Right atrium auricular region (tissue), 2 donors: ENCODE measurements around the gene UBE4B. TPM values are rescaled to one million over a fixed set of nuclear protein-coding genes. Genes with fewer than 3 reads are reported as not detected.
"Not testable (repeated sequence)": the region's sequence is repeated elsewhere in the genome, so short reads cannot be mapped to it uniquely, and the experiment has no call there.

Experiments
- DNase-seq: peaks from one replicate; pipeline ENCODE4 v3.0.0-alpha.2; 2019; ENCODE audit warnings: low spot score
- H3K27ac ChIP-seq, 2 donors: fragments of 200-600 bp; sonication (generic); 1 replicate in 1 of 2; 2 replicates in 1 of 2; pipeline ENCODE4 v1.5.1; 2016 to 2019
- H3K27me3 ChIP-seq, 2 donors: fragments of 200-600 bp; sonication (generic); one replicate each; pipeline versions ENCODE4 v1.5.1 to v1.6.0; 2017 to 2019
- H3K36me3 ChIP-seq: fragments of 200-600 bp; sonication (generic); one replicate; pipeline ENCODE4 v1.5.1; 2016
- H3K4me1 ChIP-seq, 2 donors: fragments of 200-600 bp; sonication (generic); one replicate each; pipeline versions ENCODE4 v1.5.1 to v1.6.0; 2017 to 2019
- H3K4me3 ChIP-seq, 2 donors: fragments of 200-600 bp; sonication (generic); 1 replicate in 1 of 2; 2 replicates in 1 of 2; pipeline ENCODE4 v1.5.1; 2017 to 2019; ENCODE audit warnings: mild to moderate bottlenecking in 1 of 2, moderate library complexity in 1 of 2
- H3K9me3 ChIP-seq, 2 donors: fragments of 200-600 bp; sonication (generic); one replicate each; pipeline ENCODE4 v1.5.1; 2019
- CTCF ChIP-seq, 2 donors: fragments of 200-600 bp; sonication (generic); IDR thresholded peaks; one replicate each; pipeline ENCODE4 v1.5.1; 2019; ENCODE audit warnings: antibody characterized with exemption in 2 of 2
- total RNA-seq, 2 donors: library from RNA; depleted of rRNA; stranded (reverse); fragments of >200 nt; gene quantifications; one replicate each; pipeline ENCODE4 v1.1.0, GENCODE V29; 2016

Gene UBE4B
- total RNA-seq, 2 donors from 2014 or later: 50.2 to 71.3 TPM

GRCh38 chr1:10068605-10069294 is 36.0 kb downstream of the UBE4B start:
- DNase-seq: no peak
- Histone ChIP-seq H3K4me3 (no peak overlapping the region), H3K9me3 (no peaks in the 10 kb centered on the region), H3K27ac (peak overlapping the region; percentile 24 to 85), H3K4me1 (peaks cover 0 to 52% of the 10 kb centered on the region in 2 donors), H3K36me3 (no peaks in the 10 kb centered on the region), H3K27me3 (no peaks in the 10 kb centered on the region)
- no peak for TF ChIP-seq CTCF (IDR thresholded peaks at IDR 0.05)

GRCh38 chr1:10070206-10070605 is 37.4 kb downstream of the UBE4B start:
- Histone ChIP-seq H3K9me3 (no peaks in the 10 kb centered on the region), H3K27me3 (no peaks in the 10 kb centered on the region), H3K27ac (peak overlapping the region in 1 of 2 donors; percentile 85), H3K4me3 (no peak overlapping the region), H3K36me3 (no peaks in the 10 kb centered on the region), H3K4me1 (peaks cover 0 to 51% of the 10 kb centered on the region in 2 donors)
- DNase-seq: no peak
- no peak for TF ChIP-seq CTCF (IDR thresholded peaks at IDR 0.05)

GRCh38 chr1:10071640-10072039 is 38.9 kb downstream of the UBE4B start:
- Histone ChIP-seq H3K27ac (peak overlapping the region in 1 of 2 donors; percentile 19), H3K36me3 (no peaks in the 10 kb centered on the region), H3K9me3 (no peaks in the 10 kb centered on the region), H3K4me1 (peaks cover 0 to 39% of the 10 kb centered on the region in 2 donors), H3K4me3 (no peak overlapping the region), H3K27me3 (no peaks in the 10 kb centered on the region)
- no peak for DNase-seq
- no peak for TF ChIP-seq CTCF (IDR thresholded peaks at IDR 0.05)

DNA sequence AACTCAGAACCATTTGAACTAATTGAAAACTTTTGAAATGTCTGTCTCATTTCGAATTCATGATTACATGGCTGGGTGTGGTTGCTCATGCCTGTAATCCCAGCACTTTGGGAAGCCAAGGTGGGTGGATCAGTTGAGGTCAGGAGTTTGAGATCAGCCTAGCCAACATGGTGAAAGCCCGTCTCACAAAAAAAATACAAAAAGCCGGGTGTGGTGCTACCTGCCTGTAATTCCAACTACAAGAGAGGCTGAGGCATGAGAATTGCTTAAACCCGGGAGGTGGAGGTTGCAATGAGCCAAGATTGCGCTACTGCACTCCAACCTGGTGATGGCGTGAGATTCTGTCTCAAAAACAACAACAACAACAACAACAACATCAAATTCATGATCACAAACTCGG is 40.6 kb downstream of the UBE4B start:
- peaks cover 0 to 28% of the 10 kb centered on the region in 2 donors for H3K4me1 ChIP-seq
- H3K9me3 ChIP-seq, H3K36me3 ChIP-seq, H3K27me3 ChIP-seq, H3K4me3 ChIP-seq, DNase-seq, H3K27ac ChIP-seq: not testable (repeated sequence)

GRCh38 chr1:10074059-10074851 is 41.5 kb downstream of the UBE4B start:
- no peak for TF ChIP-seq CTCF (IDR thresholded peaks at IDR 0.05)
- Histone ChIP-seq H3K27ac (peak overlapping the region in 1 of 2 donors; percentile 38), H3K36me3 (no peaks in the 10 kb centered on the region), H3K27me3 (no peaks in the 10 kb centered on the region), H3K9me3 (no peaks in the 10 kb centered on the region), H3K4me1 (peaks cover 0 to 21% of the 10 kb centered on the region in 2 donors), H3K4me3 (no peak overlapping the region)
- DNase-seq: peak; percentile 64
